A549 (cell line): ENCODE data around the gene HCST. TPM values are rescaled to one million over a fixed set of nuclear protein-coding genes. Genes with fewer than 3 reads are reported as not detected.

Source experiments
- ATAC-seq, 2 experiments: fragments of 200-7000 bp in 1 of 2; fragments of >200 bp in 1 of 2; cut with Nextera tagmentation in 1 of 2; cut with Tn5 transposase in 1 of 2; 3 replicates each; pipeline versions ENCODE4 v1.8.0 to v1.9.1; 2018 to 2020; ENCODE audit warnings: mild to moderate bottlenecking in 1 of 2, moderate library complexity in 1 of 2
- CTCF ChIA-PET: fragments of 300-600 bp; sonication (Branson Sonifier 250); formaldehyde crosslinking; extraction: SDS; loops from one replicate; lab custom pipeline; 2021; ENCODE audit warnings: antibody characterized with exemption, inconsistent platforms; lab: Yijun Ruan, JAX
- POLR2A ChIA-PET: fragments of 350-600 bp; formaldehyde crosslinking; extraction: SDS; loops from one replicate; lab custom pipeline; 2021; ENCODE audit warnings: antibody characterized with exemption, inconsistent platforms; lab: Yijun Ruan, JAX
- DNase-seq, 2 experiments: peaks; one replicate each; pipeline versions ENCODE4 v3.0.0 to v3.0.0-alpha.2; 2011 to 2016; ENCODE audit warnings: low read depth in 1 of 2, low spot score in 1 of 2
- FAIRE-seq: peaks from 2 replicates; lab custom pipeline; 2011; peaks lifted over from hg19 to GRCh38; lab: Jason Lieb, UNC
- H3K27ac ChIP-seq, 2 experiments: fragments of >200 bp; sonication (Bioruptor Twin); formaldehyde crosslinking; 3 replicates each; pipeline ENCODE4 v1.5.1; 2016 to 2017
- H3K4me1 ChIP-seq: fragments of >200 bp; sonication (Bioruptor Twin); formaldehyde crosslinking; 3 replicates; pipeline ENCODE4 v1.6.1; 2016
- H3K4me2 ChIP-seq: fragments of >200 bp; sonication (Bioruptor Twin); formaldehyde crosslinking; 3 replicates; pipeline ENCODE4 v1.6.1; 2016
- H3K4me3 ChIP-seq: fragments of >200 bp; sonication (Bioruptor Twin); formaldehyde crosslinking; 3 replicates; pipeline ENCODE4 v1.5.1; 2016
- H3K9me3 ChIP-seq: fragments of >200 bp; sonication (Bioruptor Twin); formaldehyde crosslinking; 3 replicates; pipeline ENCODE4 v1.6.1; 2016
- BHLHE40 ChIP-seq: IDR thresholded peaks from 2 replicates; pipeline ENCODE4 v1.6.1; 2012; ENCODE audit warnings: low read depth, low read length, inconsistent platforms
- EHF ChIP-seq: fragments of 250-450 bp; sonication (Bioruptor Pico); IDR thresholded peaks from 2 replicates; pipeline ENCODE4 v1.5.0; 2020; ENCODE audit warnings: mild to moderate bottlenecking
- EHMT2 ChIP-seq: fragments of 200-600 bp; sonication (generic); IDR thresholded peaks from 2 replicates; pipeline ENCODE4 v1.6.1; 2016; ENCODE audit warnings: antibody characterized with exemption, low read depth, mild to moderate bottlenecking, moderate library complexity
- FOXS1 ChIP-seq: fragments of 250-450 bp; sonication (Bioruptor Pico); IDR thresholded peaks from 2 replicates; pipeline ENCODE4 v1.5.0; 2020; ENCODE audit warnings: mild to moderate bottlenecking, moderate library complexity
- HDAC2 ChIP-seq: fragments of 200-600 bp; sonication (generic); IDR thresholded peaks from 2 replicates; pipeline ENCODE4 v1.6.1; 2016
- HMGXB4 ChIP-seq: fragments of 250-450 bp; sonication (Bioruptor Pico); IDR thresholded peaks from 2 replicates; pipeline ENCODE4 v1.5.0; 2021; ENCODE audit warnings: mild to moderate bottlenecking, moderate library complexity, borderline replicate concordance
- HOXB13 ChIP-seq: fragments of 250-450 bp; sonication (Bioruptor Pico); IDR thresholded peaks from 2 replicates; pipeline ENCODE4 v1.5.0; 2020; ENCODE audit warnings: low read depth, mild to moderate bottlenecking, moderate library complexity
- JUNB ChIP-seq: fragments of >200 bp; sonication (Bioruptor Twin); formaldehyde crosslinking; IDR thresholded peaks from 2 replicates; pipeline ENCODE4 v1.6.1; 2016
- MAFK ChIP-seq: fragments of 450-650 bp; IDR thresholded peaks from 2 replicates; pipeline ENCODE4 v1.6.1; 2014; ENCODE audit not compliant: partially characterized antibody
- MAX ChIP-seq: IDR thresholded peaks from 2 replicates; pipeline ENCODE4 v1.6.1; 2012
- MYC ChIP-seq: IDR thresholded peaks from 2 replicates; pipeline ENCODE4 v1.6.1; 2012; ENCODE audit warnings: mild to moderate bottlenecking, inconsistent platforms, low read length, improper control_type of control experiment, borderline replicate concordance
- NPAS2 ChIP-seq: fragments of 250-450 bp; sonication (Bioruptor Pico); IDR thresholded peaks from 2 replicates; pipeline ENCODE4 v1.8.0; 2022; ENCODE audit warnings: mild to moderate bottlenecking, moderate library complexity, borderline replicate concordance
- PHF8 ChIP-seq: fragments of 200-600 bp; sonication (generic); IDR thresholded peaks from 2 replicates; pipeline ENCODE4 v1.6.1; 2016; ENCODE audit warnings: low read depth, mild to moderate bottlenecking, antibody characterized with exemption, moderate library complexity, borderline replicate concordance
- RAD21 ChIP-seq, 2 experiments: fragments of >200 bp in 1 of 2; sonication (Bioruptor Twin) in 1 of 2; formaldehyde crosslinking in 1 of 2; IDR thresholded peaks in 1 of 2; conservative IDR thresholded peaks in 1 of 2; 2 replicates in 1 of 2; 3 replicates in 1 of 2; pipeline ENCODE4 v1.6.1; 2012 to 2018; ENCODE audit warnings: inconsistent platforms in 1 of 2
- SREBF2 ChIP-seq: fragments of 450-650 bp; IDR thresholded peaks from 2 replicates; pipeline ENCODE4 v1.6.1; 2014; ENCODE audit warnings: mild to moderate bottlenecking, moderate library complexity
- ZC3H11A ChIP-seq: fragments of 450-650 bp; IDR thresholded peaks from 2 replicates; pipeline ENCODE4 v1.6.1; 2014; ENCODE audit warnings: antibody characterized with exemption, mild to moderate bottlenecking
- ZNF302 ChIP-seq: fragments of 250-450 bp; sonication (Bioruptor Pico); IDR thresholded peaks from 2 replicates; pipeline ENCODE4 v1.9.0; 2021; ENCODE audit warnings: inconsistent platforms, mild to moderate bottlenecking, moderate library complexity
- WGBS: methylation state at CpG from one replicate; pipeline ENCODE4 v1.1.6; 2017; ENCODE audit errors: missing lambda C conversion rate; 5-methylcytosine and 5-hydroxymethylcytosine counted together
- polyA plus RNA-seq, 4 experiments: library from polyadenylated mRNA; depleted of rRNA in 3 of 4; stranded (reverse); fragments of >200 nt; fragmentation: RNase III in 1 of 4; extraction: RNeasy Plus Mini Kit Qiagen cat#74134 plus additional on column Dnase treatment in 1 of 4; gene quantifications; 2 replicates in 3 of 4; 3 replicates in 1 of 4; pipeline ENCODE4 v1.2.3, GENCODE V29; 2011 to 2017
- TF ChIP-seq, protein P1 (sequence below): fragments of >200 bp; sonication (Bioruptor Twin); formaldehyde crosslinking; IDR thresholded peaks from 2 replicates; pipeline ENCODE4 v1.6.1; 2016

HCST gene
- polyA plus RNA-seq, 2 of the 4 experiments (the other 2 are of a cell fraction) = 0.49 TPM; not detected in 1

DNA sequence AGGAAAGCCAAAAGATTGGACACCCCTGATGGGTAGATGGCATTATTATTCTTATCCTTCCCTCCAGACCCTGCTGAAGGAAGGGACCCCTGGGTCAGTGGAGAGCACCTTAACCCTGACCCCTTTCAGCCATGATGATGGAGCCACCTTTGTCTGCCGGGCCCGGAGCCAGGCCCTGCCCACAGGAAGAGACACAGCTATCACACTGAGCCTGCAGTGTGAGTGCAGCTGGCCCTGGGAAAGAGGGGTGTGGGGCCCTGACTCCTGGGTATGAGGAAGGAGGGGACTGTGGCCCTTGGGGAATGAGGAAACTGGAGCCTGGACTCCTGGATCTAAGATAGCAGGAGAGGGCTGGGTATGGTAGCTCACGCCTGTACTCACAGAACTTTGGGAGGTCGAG lies 42.9 kb upstream of the HCST start:
- TF ChIP-seq, protein P1, sequence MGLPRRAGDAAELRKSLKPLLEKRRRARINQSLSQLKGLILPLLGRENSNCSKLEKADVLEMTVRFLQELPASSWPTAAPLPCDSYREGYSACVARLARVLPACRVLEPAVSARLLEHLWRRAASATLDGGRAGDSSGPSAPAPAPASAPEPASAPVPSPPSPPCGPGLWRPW = no peak
- TF ChIP-seq MYC (no peak), ZC3H11A (no peak), FOXS1 (no peak), EHF (CRISPR knock-in tag) (no peak), HMGXB4 (no peak), RAD21 (conservative IDR thresholded peaks at IDR 0.05 in 1 of 2, IDR thresholded peaks at IDR 0.05 in 1 of 2) (no peak), SREBF2 (no peak)
- no peak overlapping the region for H3K4me3 ChIP-seq
- no peak for ATAC-seq
- H3K4me1 ChIP-seq = peaks cover 10% of the 10 kb centered on the region; the same call in 2 of the 3 replicates
- POLR2A ChIA-PET = no interaction called here
- no peak for FAIRE-seq
- WGBS = 58% methylated on average over 4 of the region's 4 CpGs
- no peak overlapping the region for H3K4me2 ChIP-seq
- H3K9me3 ChIP-seq = no peaks in the 10 kb centered on the region
- DNase-seq = no peak
- H3K27ac ChIP-seq = no peak overlapping the region
- CTCF ChIA-PET = interaction anchor here (0.6 to 5.1 kb wide), 3 partner anchors 10 to 495 kb away, joined by 4 to 23 read pairs (median 6); no protein-coding TSS in a partner anchor

GRCh38 chr19:35860436-35860817 lies 41.9 kb upstream of the HCST start:
- Histone ChIP-seq H3K4me3 (no peak overlapping the region), H3K4me2 (no peak overlapping the region), H3K9me3 (no peaks in the 10 kb centered on the region), H3K4me1 (peaks cover 4% of the 10 kb centered on the region; the same call in 1 of the 3 replicates)
- DNase-seq (no peak), ATAC-seq (no peak)
- CTCF ChIA-PET = interaction anchor here (0.9 to 5.1 kb wide), 3 partner anchors 11 to 33 kb away, joined by 3 to 23 read pairs (median 6); no protein-coding TSS in a partner anchor
- 70% methylated on average over 24 of the region's 24 CpGs for WGBS
- no peak for TF ChIP-seq BHLHE40
- TF ChIP-seq, protein P1 = no peak
- no peak for TF ChIP-seq MAFK
- TF ChIP-seq EHMT2 = no peak
- TF ChIP-seq HOXB13 (CRISPR knock-in tag) = no peak
- no peak for TF ChIP-seq FOXS1
- TF ChIP-seq MAX = no peak
- no peak for TF ChIP-seq HMGXB4
- TF ChIP-seq PHF8 = no peak
- TF ChIP-seq JUNB = no peak
- no peak for TF ChIP-seq HDAC2
- no peak for TF ChIP-seq ZNF302 (CRISPR knock-in tag)
- no peak for TF ChIP-seq NPAS2 (CRISPR knock-in tag)
- no peak for TF ChIP-seq MYC
- TF ChIP-seq, all 56 proteins: peak for 0
- no peak overlapping the region for H3K27ac ChIP-seq
- POLR2A ChIA-PET = no interaction called here
- FAIRE-seq = no peak
